Caco-2 (cell line): ENCODE data around the gene IL5. TPM values are rescaled to one million over a fixed set of nuclear protein-coding genes. Genes with fewer than 3 reads are reported as not detected.

Experiments used
- BruUV-seq: library from RNA; stranded (reverse); fragments of 400-500 nt; replicated peaks from 2 replicates; lab custom pipeline; 2021; lab: Mats Ljungman, UMichigan
- CTCF ChIA-PET: fragments of 300-600 bp; sonication (Branson Sonifier 250); formaldehyde crosslinking; loops from one replicate; lab custom pipeline; 2022; ENCODE audit warnings: antibody characterized with exemption; lab: Charles Lee
- POLR2A ChIA-PET: fragments of 300-600 bp; sonication (Branson Sonifier 250); formaldehyde crosslinking; loops from one replicate; lab custom pipeline; 2022; ENCODE audit warnings: antibody characterized with exemption; lab: Charles Lee
- DNase-seq, 2 experiments: peaks; one replicate each; pipeline versions ENCODE4 v3.0.0 to v3.0.0-alpha.2; 2020 to 2022
- H3K27me3 ChIP-seq: replicated peaks from 2 replicates; pipeline ENCODE4 v1.6.0; 2011; ENCODE audit warnings: low read length; ENCODE audit not compliant: control insufficient read depth, insufficient read depth
- H3K36me3 ChIP-seq: 2 replicates; pipeline ENCODE4 v1.5.1; 2011; ENCODE audit warnings: low read length; ENCODE audit not compliant: control insufficient read depth, insufficient read depth
- H3K4me1 ChIP-seq: fragments of 250-450 bp; sonication (Bioruptor Pico); 2 replicates; pipeline ENCODE4 v1.5.1; 2020; ENCODE audit warnings: mild to moderate bottlenecking
- H3K4me3 ChIP-seq: 2 replicates; pipeline ENCODE4 v1.5.1; 2011; ENCODE audit warnings: low read depth, mild to moderate bottlenecking, control low read depth, low read length
- H3K9me3 ChIP-seq: fragments of 250-450 bp; sonication (Bioruptor Pico); 2 replicates; pipeline ENCODE4 v1.5.1; 2020; ENCODE audit warnings: mild to moderate bottlenecking, moderate library complexity
- H3K27ac Mint-ChIP-seq: one replicate; pipeline ENCODE4 v1.8.0; 2022; ENCODE audit warnings: mixed read lengths; ENCODE audit not compliant: unreplicated experiment
- H3K27me3 Mint-ChIP-seq: one replicate; pipeline ENCODE4 v1.8.0; 2022; ENCODE audit warnings: mixed read lengths; ENCODE audit not compliant: insufficient read depth, unreplicated experiment
- H3K36me3 Mint-ChIP-seq: one replicate; pipeline ENCODE4 v1.8.0; 2022; ENCODE audit warnings: mild to moderate bottlenecking, mixed read lengths; ENCODE audit not compliant: insufficient read depth, unreplicated experiment
- H3K4me1 Mint-ChIP-seq: one replicate; pipeline ENCODE4 v1.8.0; 2022; ENCODE audit warnings: low read depth, mixed read lengths; ENCODE audit not compliant: unreplicated experiment
- H3K4me3 Mint-ChIP-seq: one replicate; pipeline ENCODE4 v1.8.0; 2022; ENCODE audit warnings: mild to moderate bottlenecking, moderate library complexity, mixed read lengths; ENCODE audit not compliant: unreplicated experiment
- H3K9me3 Mint-ChIP-seq: one replicate; pipeline ENCODE4 v1.8.0; 2022; ENCODE audit warnings: mixed read lengths; ENCODE audit not compliant: unreplicated experiment
- intact Hi-C: fragments of 100-400 bp; cut with micrococcal nuclease; formaldehyde crosslinking; loops from one replicate; pipeline ENCODE4 v1.10.0; 2022; ENCODE audit not compliant: unreplicated experiment
- total RNA-seq: library from RNA; stranded (reverse); gene quantifications from 2 replicates; pipeline ENCODE4 v1.2.3, GENCODE V29; 2022
- TF ChIP-seq, protein P1 (sequence below), 2 experiments: fragments of 200-600 bp in 1 of 2; IDR thresholded peaks; 1 replicate in 1 of 2; 2 replicates in 1 of 2; pipeline versions ENCODE4 v1.5.1 to v1.8.0; 2011 to 2022; ENCODE audit warnings: antibody characterized with exemption in 1 of 2, control low read depth in 1 of 2, inconsistent platforms in 1 of 2, low read depth in 1 of 2, low read length in 1 of 2, mild to moderate bottlenecking in 1 of 2, moderate library complexity in 1 of 2; ENCODE audit not compliant: insufficient read depth in 1 of 2, severe bottlenecking in 1 of 2, unreplicated experiment in 1 of 2

The IL5 gene
- total RNA-seq, 1 experiment from 2014 or later = not detected

GRCh38 chr5:132528866-132529634, 14.3 kb downstream of the IL5 start:
- Mint-ChIP-seq H3K4me1 (peaks cover 7% of the 10 kb centered on the region), H3K9me3 (no peaks in the 10 kb centered on the region), H3K27ac (no peak overlapping the region), H3K4me3 (no peak overlapping the region), H3K27me3 (peaks cover 10% of the 10 kb centered on the region), H3K36me3 (no peaks in the 10 kb centered on the region)
- Histone ChIP-seq H3K4me1 (no peaks in the 10 kb centered on the region), H3K9me3 (no peaks in the 10 kb centered on the region), H3K4me3 (no peak overlapping the region), H3K36me3 (no peaks in the 10 kb centered on the region), H3K27me3 (no peaks in the 10 kb centered on the region)
- BruUV-seq = no TSS peak
- CTCF ChIA-PET = no interaction called here
- DNase-seq = no peak
- TF ChIP-seq, protein P1, sequence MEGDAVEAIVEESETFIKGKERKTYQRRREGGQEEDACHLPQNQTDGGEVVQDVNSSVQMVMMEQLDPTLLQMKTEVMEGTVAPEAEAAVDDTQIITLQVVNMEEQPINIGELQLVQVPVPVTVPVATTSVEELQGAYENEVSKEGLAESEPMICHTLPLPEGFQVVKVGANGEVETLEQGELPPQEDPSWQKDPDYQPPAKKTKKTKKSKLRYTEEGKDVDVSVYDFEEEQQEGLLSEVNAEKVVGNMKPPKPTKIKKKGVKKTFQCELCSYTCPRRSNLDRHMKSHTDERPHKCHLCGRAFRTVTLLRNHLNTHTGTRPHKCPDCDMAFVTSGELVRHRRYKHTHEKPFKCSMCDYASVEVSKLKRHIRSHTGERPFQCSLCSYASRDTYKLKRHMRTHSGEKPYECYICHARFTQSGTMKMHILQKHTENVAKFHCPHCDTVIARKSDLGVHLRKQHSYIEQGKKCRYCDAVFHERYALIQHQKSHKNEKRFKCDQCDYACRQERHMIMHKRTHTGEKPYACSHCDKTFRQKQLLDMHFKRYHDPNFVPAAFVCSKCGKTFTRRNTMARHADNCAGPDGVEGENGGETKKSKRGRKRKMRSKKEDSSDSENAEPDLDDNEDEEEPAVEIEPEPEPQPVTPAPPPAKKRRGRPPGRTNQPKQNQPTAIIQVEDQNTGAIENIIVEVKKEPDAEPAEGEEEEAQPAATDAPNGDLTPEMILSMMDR (IDR thresholded peaks at IDR 0.05; ENCODE audit: insufficient read depth in 1 of 2, low read depth in 1 of 2, low read length in 1 of 2, severe bottlenecking in 1 of 2, unreplicated experiment in 1 of 2) = no peak
- intact Hi-C loops = loop anchor here (5.0 to 10.0 kb wide), 2 partner anchors 63 to 146 kb away; partner anchors contain the start of gene IL4
- POLR2A ChIA-PET = no interaction called here

DNA sequence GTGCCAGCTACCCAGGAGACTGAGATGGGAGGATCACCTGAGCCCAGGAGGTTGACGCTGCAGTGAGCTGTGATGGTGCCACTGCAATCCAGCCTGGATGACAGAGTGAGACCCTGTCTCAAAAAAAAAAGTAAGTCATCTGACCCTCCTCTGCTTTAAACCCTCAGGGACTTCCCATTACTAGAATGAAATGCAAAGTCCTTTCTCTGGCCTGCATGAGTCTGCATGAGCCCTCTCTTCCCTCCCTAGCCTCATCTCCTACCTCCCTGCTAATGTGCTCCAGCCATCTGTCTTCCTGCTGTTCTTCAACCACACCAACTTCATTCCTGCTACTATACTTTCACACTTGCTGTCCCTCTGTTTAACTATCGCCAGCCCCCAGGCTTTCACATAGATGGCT, 15.3 kb downstream of the IL5 start:
- no peak overlapping the region for H3K27ac Mint-ChIP-seq
- no peaks in the 10 kb centered on the region for H3K36me3 Mint-ChIP-seq
- no peak for DNase-seq
- H3K4me3 Mint-ChIP-seq = no peak overlapping the region
- Histone ChIP-seq H3K27me3 (no peaks in the 10 kb centered on the region), H3K4me1 (no peaks in the 10 kb centered on the region), H3K4me3 (no peak overlapping the region), H3K9me3 (no peaks in the 10 kb centered on the region), H3K36me3 (no peaks in the 10 kb centered on the region)
- no peaks in the 10 kb centered on the region for H3K9me3 Mint-ChIP-seq
- TF ChIP-seq, protein P1 (IDR thresholded peaks at IDR 0.05; ENCODE audit: insufficient read depth in 1 of 2, low read depth in 1 of 2, low read length in 1 of 2, severe bottlenecking in 1 of 2, unreplicated experiment in 1 of 2) = no peak
- BruUV-seq = no TSS peak
- intact Hi-C loops = loop anchor here (5.0 to 10.0 kb wide), 2 partner anchors 64 to 147 kb away; partner anchors contain the start of gene IL4
- ChIA-PET POLR2A (no interaction called here), CTCF (interaction anchor here (1.9 kb wide), 1 partner anchor 21 kb away, joined by 4 read pairs; no protein-coding TSS in a partner anchor)
- H3K27me3 Mint-ChIP-seq = peaks cover 10% of the 10 kb centered on the region
- peaks cover 7% of the 10 kb centered on the region for H3K4me1 Mint-ChIP-seq

DNA sequence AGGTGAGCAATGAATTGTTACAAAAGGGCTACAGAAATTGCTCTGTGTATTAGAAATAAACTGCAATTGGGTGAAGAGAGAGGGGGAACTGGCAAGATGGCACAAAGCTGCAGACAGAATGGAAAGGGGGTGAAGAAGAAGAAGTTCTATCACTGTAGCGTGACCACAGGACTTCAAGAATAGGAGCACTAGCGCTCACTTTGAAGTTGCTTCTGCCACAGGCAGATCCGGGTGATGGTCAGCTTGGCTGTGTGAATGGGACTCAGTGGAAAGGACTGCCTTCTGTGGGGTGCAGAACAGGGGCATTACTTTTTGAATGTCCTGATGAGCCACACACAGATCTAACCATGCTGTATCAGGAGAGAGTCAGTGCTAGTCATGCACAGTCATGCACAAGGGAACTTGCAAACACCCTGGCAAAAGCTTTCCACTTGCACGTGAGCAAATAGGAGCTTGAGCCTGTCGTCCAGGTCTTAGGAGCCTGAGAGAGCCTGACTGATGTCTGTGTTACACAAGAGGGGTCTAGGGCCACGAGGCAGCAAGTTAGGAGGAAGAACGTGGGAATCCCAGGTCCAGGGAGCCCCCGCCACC, 16.3 kb downstream of the IL5 start:
- Histone ChIP-seq H3K9me3 (no peaks in the 10 kb centered on the region), H3K4me1 (no peaks in the 10 kb centered on the region), H3K27me3 (no peaks in the 10 kb centered on the region), H3K36me3 (no peaks in the 10 kb centered on the region), H3K4me3 (no peak overlapping the region)
- Mint-ChIP-seq H3K4me1 (peaks cover 7% of the 10 kb centered on the region), H3K9me3 (peaks cover 6% of the 10 kb centered on the region), H3K27ac (no peak overlapping the region), H3K36me3 (no peaks in the 10 kb centered on the region), H3K27me3 (peaks cover 8% of the 10 kb centered on the region), H3K4me3 (no peak overlapping the region)
- BruUV-seq = no TSS peak
- intact Hi-C loops = loop anchor here (1.0 to 10.0 kb wide), 5 partner anchors 29 to 293 kb away; partner anchors contain the start of genes IL4 and RAD50
- DNase-seq = no peak
- ChIA-PET CTCF (interaction anchor here (0.6 to 2.0 kb wide), 12 partner anchors 12 to 293 kb away, joined by 3 to 14 read pairs (median 4); partner anchors contain the start of genes KIF3A and RAD50), POLR2A (interaction anchor here (1.9 kb wide), 1 partner anchor 30 kb away, joined by 5 read pairs; the partner anchor contains the start of gene RAD50)
- TF ChIP-seq, protein P1 (IDR thresholded peaks at IDR 0.05; ENCODE audit: insufficient read depth in 1 of 2, low read depth in 1 of 2, low read length in 1 of 2, severe bottlenecking in 1 of 2, unreplicated experiment in 1 of 2) = no peak
